IMR-90 (cell line): ENCODE measurements around the gene CYS1. TPM values are rescaled to one million over a fixed set of nuclear protein-coding genes. Genes with fewer than 3 reads are reported as not detected.

Experiments
- ATAC-seq: fragments of 200-7000 bp; cut with Tn5 transposase; 2 replicates; pipeline ENCODE4 v1.9.1; 2020; ENCODE audit warnings: low read depth, mild to moderate bottlenecking, moderate library complexity
- BruUV-seq: library from RNA; stranded (reverse); fragments of 400-500 nt; replicated peaks from 2 replicates; lab custom pipeline; 2021; lab: Mats Ljungman, UMichigan
- CTCF ChIA-PET: fragments of 300-600 bp; formaldehyde crosslinking; extraction: SDS; loops from one replicate; lab custom pipeline; 2021; ENCODE audit warnings: antibody characterized with exemption; lab: Yijun Ruan, JAX
- POLR2A ChIA-PET: fragments of 300-600 bp; sonication (Branson Sonifier 250); formaldehyde crosslinking; loops from one replicate; lab custom pipeline; 2022; ENCODE audit warnings: antibody characterized with exemption; ENCODE audit not compliant: unreplicated experiment; lab: Charles Lee
- DNase-seq: peaks from one replicate; pipeline ENCODE4 v3.0.0; 2013
- H2AFZ ChIP-seq: replicated peaks from 2 replicates; pipeline ENCODE3; 2013; ENCODE audit warnings: low read length, mild to moderate bottlenecking; ENCODE audit not compliant: poor library complexity
- H2AK5ac ChIP-seq: 2 replicates; pipeline ENCODE4 v1.6.1; 2013; ENCODE audit warnings: low read depth, low read length, inconsistent platforms
- H2AK9ac ChIP-seq: replicated peaks from 2 replicates; pipeline ENCODE3; 2013; ENCODE audit warnings: mild to moderate bottlenecking, low read depth, low read length, moderate library complexity; ENCODE audit not compliant: poor library complexity
- H2BK120ac ChIP-seq: 2 replicates; pipeline ENCODE4 v1.6.1; 2013; ENCODE audit warnings: low read depth, low read length, inconsistent platforms
- H2BK15ac ChIP-seq: 3 replicates; pipeline ENCODE4 v1.6.1; 2013; ENCODE audit warnings: low read depth, low read length, inconsistent platforms
- H2BK20ac ChIP-seq: 2 replicates; pipeline ENCODE4 v1.6.1; 2013; ENCODE audit warnings: low read depth, mild to moderate bottlenecking, inconsistent platforms, low read length, moderate library complexity
- H2BK5ac ChIP-seq: 2 replicates; pipeline ENCODE4 v1.6.1; 2013; ENCODE audit warnings: mild to moderate bottlenecking, low read depth, low read length, inconsistent platforms; ENCODE audit not compliant: poor library complexity, severe bottlenecking
- H3K14ac ChIP-seq: replicated peaks from 2 replicates; pipeline ENCODE4 v1.6.1; 2013; ENCODE audit warnings: low read depth, low read length, inconsistent platforms
- H3K18ac ChIP-seq: 2 replicates; pipeline ENCODE4 v1.6.1; 2013; ENCODE audit warnings: low read depth, low read length, control low read depth
- H3K23ac ChIP-seq: 2 replicates; pipeline ENCODE4 v1.6.1; 2013; ENCODE audit warnings: low read depth, low read length, inconsistent platforms
- H3K27ac ChIP-seq: 2 replicates; pipeline ENCODE4 v1.5.1; 2013; ENCODE audit warnings: mild to moderate bottlenecking, control low read depth, low read length; ENCODE audit not compliant: insufficient read depth
- H3K27me3 ChIP-seq: 2 replicates; pipeline ENCODE4 v1.6.1; 2013; ENCODE audit warnings: low read length; ENCODE audit not compliant: control insufficient read depth, insufficient read depth
- H3K36me3 ChIP-seq: 2 replicates; pipeline ENCODE4 v1.6.1; 2013; ENCODE audit warnings: low read length, mixed read lengths; ENCODE audit not compliant: control insufficient read depth, insufficient read depth
- H3K4ac ChIP-seq: 2 replicates; pipeline ENCODE4 v1.6.1; 2013; ENCODE audit warnings: low read depth, low read length, inconsistent platforms
- H3K4me1 ChIP-seq: 2 replicates; pipeline ENCODE4 v1.6.1; 2013; ENCODE audit warnings: low read length, mixed read lengths; ENCODE audit not compliant: control insufficient read depth, insufficient read depth
- H3K4me2 ChIP-seq: 2 replicates; pipeline ENCODE4 v1.6.1; 2013; ENCODE audit warnings: low read depth, mild to moderate bottlenecking, control low read depth, low read length, moderate library complexity
- H3K4me3 ChIP-seq: 2 replicates; pipeline ENCODE4 v1.5.1; 2013; ENCODE audit warnings: low read depth, mild to moderate bottlenecking, control low read depth, low read length, moderate library complexity; ENCODE audit not compliant: insufficient read depth
- H3K56ac ChIP-seq: 2 replicates; pipeline ENCODE4 v1.6.1; 2013; ENCODE audit warnings: low read length, inconsistent platforms; ENCODE audit not compliant: insufficient read depth; ENCODE audit errors: extremely low read depth
- H3K79me1 ChIP-seq, 2 experiments: 2 replicates each; pipeline ENCODE4 v1.6.1; 2013; ENCODE audit warnings: low read length in 2 of 2, inconsistent platforms in 1 of 2, low read depth in 1 of 2
- H3K9ac ChIP-seq: 2 replicates; pipeline ENCODE4 v1.6.1; 2013; ENCODE audit warnings: low read depth, low read length, control low read depth
- H3K9me1 ChIP-seq: 2 replicates; pipeline ENCODE4 v1.6.1; 2013; ENCODE audit warnings: low read length, inconsistent platforms; ENCODE audit not compliant: insufficient read depth
- H3K9me3 ChIP-seq: 2 replicates; pipeline ENCODE4 v1.6.1; 2013; ENCODE audit warnings: low read length; ENCODE audit not compliant: control insufficient read depth, insufficient read depth
- H4K20me1 ChIP-seq: 2 replicates; pipeline ENCODE4 v1.6.1; 2013; ENCODE audit warnings: low read length, inconsistent platforms; ENCODE audit not compliant: insufficient read depth
- H4K5ac ChIP-seq: 2 replicates; pipeline ENCODE4 v1.6.1; 2013; ENCODE audit warnings: mild to moderate bottlenecking, low read depth, low read length, control low read depth
- H4K8ac ChIP-seq, 2 experiments: 2 replicates each; pipeline ENCODE4 v1.6.1; 2013; ENCODE audit warnings: low read depth in 2 of 2, low read length in 2 of 2, control low read depth in 1 of 2, inconsistent platforms in 1 of 2
- H4K91ac ChIP-seq: 2 replicates; pipeline ENCODE4 v1.6.1; 2013; ENCODE audit warnings: low read depth, low read length, inconsistent platforms; ENCODE audit not compliant: insufficient read depth
- BHLHE40 ChIP-seq: fragments of 150-350 bp; IDR thresholded peaks from 2 replicates; pipeline ENCODE4 v1.6.1; 2016; ENCODE audit warnings: mild to moderate bottlenecking, low read depth, low read length
- CHD1 ChIP-seq: IDR thresholded peaks from 2 replicates; pipeline ENCODE4 v1.6.1; 2012; ENCODE audit warnings: low read depth, low read length, improper control_type of control experiment
- ELK1 ChIP-seq: fragments of 150-350 bp; IDR thresholded peaks from 2 replicates; pipeline ENCODE4 v1.6.1; 2016; ENCODE audit warnings: low read depth, mild to moderate bottlenecking, low read length, moderate library complexity, borderline replicate concordance
- FOS ChIP-seq: fragments of 150-350 bp; IDR thresholded peaks from 2 replicates; pipeline ENCODE4 v1.6.1; 2016; ENCODE audit warnings: low read depth, low read length
- MAFK ChIP-seq: IDR thresholded peaks from 2 replicates; pipeline ENCODE4 v1.6.1; 2012; ENCODE audit warnings: low read depth, low read length, improper control_type of control experiment
- MAZ ChIP-seq: IDR thresholded peaks from 2 replicates; pipeline ENCODE4 v1.6.1; 2012; ENCODE audit warnings: low read depth, mild to moderate bottlenecking, low read length, improper control_type of control experiment, moderate library complexity, borderline replicate concordance
- NFE2L2 ChIP-seq: fragments of 150-350 bp; IDR thresholded peaks from 2 replicates; pipeline ENCODE4 v1.6.1; 2016; ENCODE audit warnings: low read depth, mild to moderate bottlenecking, low read length
- POLR2A ChIP-seq: IDR thresholded peaks from 2 replicates; pipeline ENCODE4 v1.6.1; 2012; ENCODE audit warnings: mild to moderate bottlenecking, low read depth, low read length
- RAD21 ChIP-seq: IDR thresholded peaks from 2 replicates; pipeline ENCODE4 v1.6.1; 2012; ENCODE audit warnings: low read length, improper control_type of control experiment
- RCOR1 ChIP-seq: IDR thresholded peaks from 2 replicates; pipeline ENCODE4 v1.6.1; 2012; ENCODE audit warnings: mild to moderate bottlenecking, low read length, improper control_type of control experiment; ENCODE audit not compliant: insufficient replicate concordance
- RFX5 ChIP-seq: IDR thresholded peaks from 2 replicates; pipeline ENCODE4 v1.8.0; 2012; ENCODE audit warnings: low read depth, mild to moderate bottlenecking, low read length, moderate library complexity
- SMC3 ChIP-seq: fragments of 150-350 bp; IDR thresholded peaks from 2 replicates; pipeline ENCODE4 v1.6.1; 2016; ENCODE audit warnings: low read depth, mild to moderate bottlenecking, antibody characterized with exemption, low read length, moderate library complexity
- USF2 ChIP-seq: fragments of 150-350 bp; IDR thresholded peaks from 2 replicates; pipeline ENCODE4 v1.6.1; 2017; ENCODE audit warnings: mild to moderate bottlenecking, antibody characterized with exemption, low read length, low read depth
- WGBS, 2 experiments: methylation state at CpG; one replicate each; pipeline versions ENCODE4 v1.1.5 to v1.1.7; 2013; ENCODE audit warnings: missing lambda C conversion rate in 2 of 2; ENCODE audit not compliant: insufficient read length in 1 of 2; ENCODE audit errors: extremely low coverage in 2 of 2; 5-methylcytosine and 5-hydroxymethylcytosine counted together
- dilution Hi-C: fragments of 300-500 bp; cut with HindIII; formaldehyde crosslinking; loops from one replicate; pipeline ENCODE4 v1.14.3; 2018; ENCODE audit warnings: low sequenced_read_pairs; ENCODE audit not compliant: unreplicated experiment
- in situ Hi-C: fragments of 300-500 bp; cut with MboI; formaldehyde crosslinking; loops from 3 replicates; pipeline ENCODE4 v1.14.3; 2019; ENCODE audit warnings: low sequenced_read_pairs, inconsistent platforms, mixed read lengths
- intact Hi-C: fragments of 100-400 bp; cut with micrococcal nuclease; formaldehyde crosslinking; loops from 2 replicates; pipeline ENCODE4 v1.10.0; 2022
- polyA plus RNA-seq, 3 experiments: library from polyadenylated mRNA; depleted of rRNA; stranded (reverse); fragments of >200 nt; gene quantifications; 2 replicates each; pipeline ENCODE4 v1.2.3, GENCODE V29; 2012; ENCODE audit warnings: low replicate concordance in 1 of 3
- total RNA-seq: library from RNA; depleted of rRNA; stranded (reverse); fragments of >200 nt; gene quantifications from 2 replicates; pipeline ENCODE4 v1.2.3, GENCODE V29; 2012

CYS1 gene
- total and polyA plus RNA-seq, 2 of the 4 experiments (the other 2 are of a cell fraction): under 0.01 to 0.12 TPM

- Histone ChIP-seq H3K36me3 (no peaks in the 10 kb centered on the region), H4K91ac (no peak overlapping the region), H3K9ac (no peak overlapping the region), H2BK120ac (no peak overlapping the region), H4K8ac (no peak overlapping the region), H3K4ac (no peak overlapping the region), H4K20me1 (peaks cover 6% of the 10 kb centered on the region; the same call in 1 of the 2 replicates), H2AK9ac (no peak overlapping the region), H3K9me1 (peaks cover 10% of the 10 kb centered on the region), H2BK15ac (no peak overlapping the region), H3K23ac (no peak overlapping the region), H3K9me3 (no peaks in the 10 kb centered on the region), H3K79me1 (peaks cover 0 to 36% of the 10 kb centered on the region in 2 experiments; a peak in 2 of 4 replicates), H2BK20ac (no peak overlapping the region), H3K56ac (no peak overlapping the region), H3K4me1 (peaks cover 5% of the 10 kb centered on the region; the same call in 1 of the 2 replicates), H2AK5ac (0 out of 2 replicates have a peak overlapping the region, but pooled peaks have one; percentile 0), H3K4me2 (no peak overlapping the region), H3K4me3 (no peak overlapping the region), H3K27me3 (no peaks in the 10 kb centered on the region), H2AFZ (no peak overlapping the region), H3K18ac (no peak overlapping the region), H3K14ac (no peak overlapping the region), H2BK5ac (no peak overlapping the region), H4K5ac (no peak overlapping the region), H3K27ac (no peak overlapping the region)
- BruUV-seq: no TSS peak
- POLR2A ChIA-PET: no interaction called here
- in situ Hi-C loops: no loop called here
- dilution Hi-C loops: no loop called here
- TF ChIP-seq RCOR1 (no peak), RFX5 (no peak), NFE2L2 (no peak), RAD21 (no peak), SMC3 (no peak), CHD1 (no peak), POLR2A (no peak), ELK1 (no peak), BHLHE40 (no peak), MAFK (no peak), FOS (no peak), MAZ (no peak), USF2 (no peak)
- intact Hi-C loops: no loop called here
- ATAC-seq (no peak), DNase-seq (no peak)
- CTCF ChIA-PET: no interaction called here
- no CpG with 5 or more reads among the region's 3 CpGs for WGBS, 2 experiments
Measured at GRCh38 chr2:10119027-10119325, 38.8 kb upstream of the CYS1 start.
